ENCODE data around the gene SORCS2. TPM values are rescaled to one million over a fixed set of nuclear protein-coding genes. Genes with fewer than 3 reads are reported as not detected.
"Not testable (repeated sequence)": the region's sequence is repeated elsewhere in the genome, so short reads cannot be mapped to it uniquely, and the experiment has no call there.

Gene SORCS2
- total RNA-seq, 8 experiments from 2014 or later, result 1.8 to 14.0 (median 5.3) TPM

DNA sequence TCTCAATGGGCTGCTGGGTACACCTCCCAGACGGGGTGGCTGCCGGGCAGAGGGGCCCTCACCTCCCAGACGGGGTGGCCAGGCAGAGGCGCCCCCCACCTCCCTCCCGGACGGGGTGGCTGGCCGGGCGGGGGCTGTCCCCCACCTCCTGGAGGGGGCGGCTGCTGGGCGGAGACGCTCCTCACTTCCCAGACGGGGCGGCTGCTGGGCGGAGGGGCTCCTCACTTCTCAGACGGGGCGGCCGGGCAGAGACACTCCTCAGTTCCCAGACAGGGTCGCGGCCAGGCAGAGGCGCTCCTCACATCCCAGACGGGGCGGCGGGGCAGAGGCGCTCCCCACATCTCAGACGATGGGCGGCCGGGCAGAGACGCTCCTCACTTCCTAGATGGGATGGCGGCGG lies 409.8 kb downstream of the SORCS2 start:
- in situ Hi-C loops (cut with MboI; ENCODE audit: low pct_unique_long_range_greater_than_20kb in 2 of 9, low sequenced_read_pairs in 9 of 9, unreplicated experiment in 9 of 9); H3K4me3 ChIP-seq; H3K27ac ChIP-seq; ATAC-seq (replicated peaks in 6 of 8): not testable (repeated sequence)
- WGBS, 10 experiments, result no CpG with 5 or more reads among the region's 30 CpGs
- H3K4me1 ChIP-seq (replicated peaks in 1 of 2), result peaks cover 19 to 22% of the 10 kb centered on the region in 2 donors

- in situ Hi-C loops (cut with MboI; ENCODE audit: low pct_unique_long_range_greater_than_20kb in 2 of 9, low sequenced_read_pairs in 9 of 9, unreplicated experiment in 9 of 9), result no loop called here
- peak in 1 of 8 experiments; percentile 6 for ATAC-seq (replicated peaks in 6 of 8)
- Histone ChIP-seq H3K27ac (no peak overlapping the region), H3K4me1 (replicated peaks in 1 of 2) (peaks cover 10 to 11% of the 10 kb centered on the region in 2 donors), H3K4me3 (no peak overlapping the region)
- whole genome bisulfite sequencing, 10 experiments, result 59 to 100% (median 74%) methylated on average over 2 to 9 of the region's 14 CpGs; no CpG with 5 or more reads in 3 of the 10 experiments
These were observed 415.0 kb downstream of the SORCS2 start for GRCh38 chr4:7607156-7607910.

DNA sequence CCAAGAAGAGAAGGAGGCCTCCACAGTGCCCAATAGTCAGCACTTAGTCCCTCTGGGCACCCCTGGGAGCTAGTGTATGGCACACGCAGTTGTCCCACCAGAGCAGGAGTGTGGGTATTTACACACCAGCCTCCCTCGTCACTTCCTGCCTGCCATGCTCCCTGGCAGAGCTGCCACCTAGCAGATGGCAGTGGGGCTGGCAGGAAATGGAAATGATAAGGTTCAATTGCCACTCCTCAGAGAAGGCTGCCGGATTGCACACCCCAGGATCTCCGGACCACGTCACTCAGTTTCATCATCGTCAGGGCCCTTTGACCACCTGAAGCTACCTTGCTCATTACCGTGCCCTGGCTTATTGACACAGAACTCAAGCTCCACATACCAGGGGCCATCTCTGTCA lies 415.7 kb downstream of the SORCS2 start:
- WGBS, 10 experiments, result 71 to 100% (median 80%) methylated on average over 1 to 2 of the region's 7 CpGs; no CpG with 5 or more reads in 6 of the 10 experiments
- H3K4me3 ChIP-seq, result no peak overlapping the region
- ATAC-seq (replicated peaks in 6 of 8), result no peak
- H3K27ac ChIP-seq, result no peak overlapping the region
- in situ Hi-C loops (cut with MboI; ENCODE audit: low pct_unique_long_range_greater_than_20kb in 2 of 9, low sequenced_read_pairs in 9 of 9, unreplicated experiment in 9 of 9), result no loop called here
- H3K4me1 ChIP-seq (replicated peaks in 1 of 2), result peaks cover 11 to 17% of the 10 kb centered on the region in 2 donors

GRCh38 chr4:7609316-7609715 lies 417.0 kb downstream of the SORCS2 start:
- peaks cover 11 to 17% of the 10 kb centered on the region in 2 donors for H3K4me1 ChIP-seq (replicated peaks in 1 of 2)
- H3K27ac ChIP-seq, result no peak overlapping the region
- no peak overlapping the region for H3K4me3 ChIP-seq
- ATAC-seq (replicated peaks in 6 of 8), result no peak
- WGBS, 10 experiments, result 21 to 80% (median 76%) methylated on average over 1 to 5 of the region's 10 CpGs; no CpG with 5 or more reads in 3 of the 10 experiments
- in situ Hi-C loops (cut with MboI; ENCODE audit: low pct_unique_long_range_greater_than_20kb in 2 of 9, low sequenced_read_pairs in 9 of 9, unreplicated experiment in 9 of 9), result no loop called here

- WGBS, 10 experiments, result 73 to 96% (median 79%) methylated on average over 3 to 10 of the region's 17 CpGs; no CpG with 5 or more reads in 4 of the 10 experiments
- H3K27ac ChIP-seq, result no peak overlapping the region
- no peak for ATAC-seq (replicated peaks in 6 of 8)
- peaks cover 11 to 17% of the 10 kb centered on the region in 2 donors for H3K4me1 ChIP-seq (replicated peaks in 1 of 2)
- in situ Hi-C loops (cut with MboI; ENCODE audit: low pct_unique_long_range_greater_than_20kb in 2 of 9, low sequenced_read_pairs in 9 of 9, unreplicated experiment in 9 of 9), result no loop called here
- H3K4me3 ChIP-seq, result no peak overlapping the region
These were observed 417.8 kb downstream of the SORCS2 start for GRCh38 chr4:7610022-7610670.

- no peak for ATAC-seq (replicated peaks in 6 of 8)
- in situ Hi-C loops (cut with MboI; ENCODE audit: low pct_unique_long_range_greater_than_20kb in 2 of 9, low sequenced_read_pairs in 9 of 9, unreplicated experiment in 9 of 9), result no loop called here
- WGBS, 10 experiments, result 83 to 100% (median 94%) methylated on average over 1 to 3 of the region's 8 CpGs; no CpG with 5 or more reads in 7 of the 10 experiments
- peaks cover 11 to 17% of the 10 kb centered on the region in 2 donors for H3K4me1 ChIP-seq (replicated peaks in 1 of 2)
- no peak overlapping the region for H3K4me3 ChIP-seq
- H3K27ac ChIP-seq, result no peak overlapping the region
These were observed 418.5 kb downstream of the SORCS2 start for GRCh38 chr4:7610841-7611240.

DNA sequence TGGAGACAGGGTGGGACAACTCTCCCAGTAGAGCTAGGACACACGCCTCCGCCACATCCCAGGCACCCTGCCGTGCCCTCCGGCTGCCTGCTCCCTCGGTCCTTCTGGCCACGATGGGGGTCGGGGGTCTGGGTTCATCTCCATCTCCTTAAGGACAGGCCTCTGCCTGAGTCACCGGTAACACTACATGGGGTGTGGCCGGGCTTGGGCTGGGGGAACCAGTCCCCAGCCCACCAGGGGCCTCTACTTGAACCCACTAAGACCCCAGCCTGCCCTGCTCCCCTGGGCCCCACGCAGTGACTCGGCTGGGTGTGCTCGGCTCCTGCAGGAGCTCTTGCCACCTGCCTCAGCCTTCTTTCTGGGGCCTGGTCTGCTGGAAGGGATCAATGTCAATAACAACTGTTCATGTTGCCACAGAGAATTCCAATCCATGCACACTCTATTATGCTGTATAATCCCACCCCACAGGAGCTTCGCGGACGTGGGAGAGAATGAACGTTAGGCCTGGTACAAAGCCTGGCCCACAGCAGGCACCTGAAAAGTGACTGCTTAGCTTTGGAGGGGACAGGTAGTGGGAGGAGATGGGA lies 420.1 kb downstream of the SORCS2 start:
- H3K4me3 ChIP-seq, result no peak overlapping the region
- 40% methylated on average over 1 of the region's 16 CpGs; no CpG with 5 or more reads in 9 of the 10 experiments for WGBS, 10 experiments
- ATAC-seq (replicated peaks in 6 of 8), result peak in 4 of 8 experiments; percentile 29 to 59 (median 39)
- peaks cover 2 to 8% of the 10 kb centered on the region in 2 donors for H3K4me1 ChIP-seq (replicated peaks in 1 of 2)
- in situ Hi-C loops (cut with MboI; ENCODE audit: low pct_unique_long_range_greater_than_20kb in 2 of 9, low sequenced_read_pairs in 9 of 9, unreplicated experiment in 9 of 9), result no loop called here
- H3K27ac ChIP-seq, result peak overlapping the region in 1 of 2 donors; percentile 57

DNA sequence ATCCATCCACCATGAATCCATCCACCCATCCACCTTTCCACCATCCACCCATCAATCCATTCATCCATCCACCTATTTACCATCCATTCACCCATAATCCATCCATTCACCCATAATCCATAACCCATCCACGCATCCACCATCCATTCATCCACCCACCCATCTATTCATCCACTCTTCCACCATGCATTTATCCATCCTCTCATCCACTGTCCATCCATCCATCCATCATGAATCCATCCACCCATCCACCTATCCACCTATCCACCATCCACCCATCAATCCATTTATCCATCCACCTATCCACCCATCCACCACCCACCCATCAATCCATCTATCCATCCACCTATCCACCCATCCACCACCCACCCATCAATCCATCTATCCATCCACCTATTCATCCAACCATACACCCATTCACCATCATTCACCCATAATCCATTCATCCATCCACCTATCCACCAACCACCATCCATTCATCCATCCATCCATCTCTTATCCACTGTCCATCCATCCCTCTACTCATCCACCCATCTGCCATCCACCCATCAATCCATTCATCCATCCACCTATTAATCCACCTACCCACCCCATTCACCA lies 422.1 kb downstream of the SORCS2 start:
- in situ Hi-C loops (cut with MboI; ENCODE audit: low pct_unique_long_range_greater_than_20kb in 2 of 9, low sequenced_read_pairs in 9 of 9, unreplicated experiment in 9 of 9), result no loop called here
- Histone ChIP-seq H3K4me1 (replicated peaks in 1 of 2) (peaks cover 0 to 8% of the 10 kb centered on the region in 2 donors), H3K4me3 (no peak overlapping the region), H3K27ac (no peak overlapping the region)
- ATAC-seq (replicated peaks in 6 of 8), result no peak
- 43 to 100% (median 88%) methylated on average over 1 of the region's 1 CpG; no CpG with 5 or more reads in 1 of the 10 experiments for WGBS, 10 experiments

DNA sequence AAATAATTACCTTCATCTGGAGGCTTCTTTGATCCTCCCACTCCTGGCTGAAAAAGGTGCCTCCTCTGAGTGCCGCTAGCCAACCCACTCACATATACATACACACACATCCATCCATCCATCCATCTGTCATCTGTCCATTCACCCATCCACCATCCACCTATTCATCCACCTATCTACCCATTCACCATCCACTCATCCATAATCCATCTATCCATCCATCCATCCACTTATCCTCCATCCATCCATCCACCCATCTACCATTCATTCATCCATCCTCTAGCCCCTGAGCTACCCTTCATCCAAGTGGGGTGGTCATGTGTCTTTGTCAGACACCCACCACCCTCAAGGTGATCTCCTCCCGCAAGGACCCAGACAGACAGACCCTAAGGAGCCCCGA lies 423.9 kb downstream of the SORCS2 start:
- peaks cover 10 to 16% of the 10 kb centered on the region in 2 donors for H3K4me1 ChIP-seq (replicated peaks in 1 of 2)
- in situ Hi-C loops (cut with MboI; ENCODE audit: low pct_unique_long_range_greater_than_20kb in 2 of 9, low sequenced_read_pairs in 9 of 9, unreplicated experiment in 9 of 9), result no loop called here
- no peak overlapping the region for H3K27ac ChIP-seq
- no peak overlapping the region for H3K4me3 ChIP-seq
- WGBS, 10 experiments, result 20 to 100% (median 61%) methylated on average over 1 to 3 of the region's 3 CpGs; no CpG with 5 or more reads in 4 of the 10 experiments
- no peak for ATAC-seq (replicated peaks in 6 of 8)

DNA sequence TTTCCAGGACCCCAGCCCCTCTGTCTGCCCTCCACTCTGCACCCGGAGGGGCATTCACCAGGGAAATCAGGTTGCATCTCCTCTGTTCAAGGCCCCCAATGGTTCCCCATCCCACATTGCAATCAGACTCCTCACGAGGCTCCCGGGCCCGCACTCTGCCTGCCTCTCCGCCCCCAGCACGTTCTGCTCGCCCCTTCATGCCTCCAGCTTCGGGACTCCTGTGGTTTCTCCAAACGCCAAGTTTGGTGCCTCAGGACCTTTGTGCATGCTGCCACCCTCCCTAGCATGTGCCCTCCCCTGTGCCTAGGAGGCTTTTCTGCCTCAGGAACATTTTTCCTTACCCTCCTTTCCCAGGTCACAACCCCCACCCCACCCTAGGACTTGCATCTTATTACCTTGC lies 426.0 kb downstream of the SORCS2 start:
- Histone ChIP-seq H3K4me3 (no peak overlapping the region), H3K27ac (no peak overlapping the region), H3K4me1 (replicated peaks in 1 of 2) (peaks cover 29 to 30% of the 10 kb centered on the region in 2 donors)
- ATAC-seq (replicated peaks in 6 of 8), result no peak
- WGBS, 10 experiments, result 21 to 68% methylated on average over 4 of the region's 9 CpGs; no CpG with 5 or more reads in 8 of the 10 experiments
- in situ Hi-C loops (cut with MboI; ENCODE audit: low pct_unique_long_range_greater_than_20kb in 2 of 9, low sequenced_read_pairs in 9 of 9, unreplicated experiment in 9 of 9), result no loop called here

GRCh38 chr4:7620086-7620813 lies 427.9 kb downstream of the SORCS2 start:
- ATAC-seq (replicated peaks in 6 of 8), result peak in 3 of 8 experiments; percentile 29 to 84 (median 38)
- Histone ChIP-seq H3K4me3 (no peak overlapping the region), H3K4me1 (replicated peaks in 1 of 2) (peaks cover 40 to 41% of the 10 kb centered on the region in 2 donors), H3K27ac (no peak overlapping the region)
- in situ Hi-C loops (cut with MboI; ENCODE audit: low pct_unique_long_range_greater_than_20kb in 2 of 9, low sequenced_read_pairs in 9 of 9, unreplicated experiment in 9 of 9), result no loop called here
- WGBS, 10 experiments, result 69 to 86% (median 80%) methylated on average over 1 to 11 of the region's 16 CpGs; no CpG with 5 or more reads in 6 of the 10 experiments

- in situ Hi-C loops (cut with MboI; ENCODE audit: low pct_unique_long_range_greater_than_20kb in 2 of 9, low sequenced_read_pairs in 9 of 9, unreplicated experiment in 9 of 9), result no loop called here
- no peak overlapping the region for H3K4me3 ChIP-seq
- ATAC-seq (replicated peaks in 6 of 8), result no peak
- peaks cover 40 to 41% of the 10 kb centered on the region in 2 donors for H3K4me1 ChIP-seq (replicated peaks in 1 of 2)
- H3K27ac ChIP-seq, result no peak overlapping the region
- WGBS, 10 experiments, result 40% methylated on average over 1 of the region's 10 CpGs; no CpG with 5 or more reads in 9 of the 10 experiments
These were observed 428.5 kb downstream of the SORCS2 start for GRCh38 chr4:7620814-7621176.

Data from motor neuron (in vitro differentiated cells).